GM12801 (cell line): ENCODE measurements around the gene UGT1A8.

Experiments
- TF ChIP-seq, protein P1 (sequence below): IDR thresholded peaks from one replicate; pipeline ENCODE4 v1.5.1; 2011; ENCODE audit warnings: control low read depth; ENCODE audit not compliant: insufficient read length; ENCODE audit errors: extremely low read depth

Gene UGT1A8

DNA sequence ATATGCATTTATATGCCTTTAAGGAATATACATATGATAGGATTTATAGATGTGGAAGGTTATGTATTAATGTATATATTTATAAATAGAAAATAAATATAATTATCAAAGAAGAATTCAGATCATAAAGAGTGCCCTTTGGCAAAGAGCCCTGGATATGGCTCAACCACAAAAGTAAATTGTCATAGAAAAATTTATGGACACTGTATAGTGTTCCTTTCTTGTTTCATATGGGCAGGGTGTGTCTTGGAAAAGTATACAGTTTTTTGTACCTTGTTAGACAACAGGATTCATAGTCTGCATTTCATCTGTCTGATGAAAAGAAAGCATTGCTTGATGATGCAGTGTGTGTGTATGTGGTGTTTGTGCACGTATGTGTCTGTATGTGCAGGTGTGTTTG is 67.2 kb downstream of the UGT1A8 start:
- TF ChIP-seq, protein P1, sequence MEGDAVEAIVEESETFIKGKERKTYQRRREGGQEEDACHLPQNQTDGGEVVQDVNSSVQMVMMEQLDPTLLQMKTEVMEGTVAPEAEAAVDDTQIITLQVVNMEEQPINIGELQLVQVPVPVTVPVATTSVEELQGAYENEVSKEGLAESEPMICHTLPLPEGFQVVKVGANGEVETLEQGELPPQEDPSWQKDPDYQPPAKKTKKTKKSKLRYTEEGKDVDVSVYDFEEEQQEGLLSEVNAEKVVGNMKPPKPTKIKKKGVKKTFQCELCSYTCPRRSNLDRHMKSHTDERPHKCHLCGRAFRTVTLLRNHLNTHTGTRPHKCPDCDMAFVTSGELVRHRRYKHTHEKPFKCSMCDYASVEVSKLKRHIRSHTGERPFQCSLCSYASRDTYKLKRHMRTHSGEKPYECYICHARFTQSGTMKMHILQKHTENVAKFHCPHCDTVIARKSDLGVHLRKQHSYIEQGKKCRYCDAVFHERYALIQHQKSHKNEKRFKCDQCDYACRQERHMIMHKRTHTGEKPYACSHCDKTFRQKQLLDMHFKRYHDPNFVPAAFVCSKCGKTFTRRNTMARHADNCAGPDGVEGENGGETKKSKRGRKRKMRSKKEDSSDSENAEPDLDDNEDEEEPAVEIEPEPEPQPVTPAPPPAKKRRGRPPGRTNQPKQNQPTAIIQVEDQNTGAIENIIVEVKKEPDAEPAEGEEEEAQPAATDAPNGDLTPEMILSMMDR = no peak

DNA sequence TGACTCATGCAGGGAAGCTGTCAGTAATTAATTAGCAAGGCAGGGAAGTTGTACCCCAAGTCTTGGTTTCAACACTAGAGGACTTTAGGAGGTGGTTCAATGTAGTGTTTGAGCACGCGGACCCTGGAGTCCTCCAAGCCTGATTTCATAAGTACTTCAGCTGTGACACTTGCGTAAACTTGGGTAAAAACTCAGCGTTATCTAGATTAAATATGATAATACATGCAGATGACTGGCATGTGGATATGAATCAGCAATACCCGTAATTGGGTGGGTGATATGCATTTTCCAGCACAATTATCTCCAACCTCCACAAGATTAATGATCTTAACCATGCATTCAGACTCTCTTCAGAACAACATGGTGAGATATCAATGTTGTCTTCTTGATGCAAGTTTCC is 69.5 kb downstream of the UGT1A8 start:
- TF ChIP-seq, protein P1 = no peak

- TF ChIP-seq, protein P1 = no peak
Measured at GRCh38 chr2:233688341-233688740, 70.9 kb downstream of the UGT1A8 start.

GRCh38 chr2:233689031-233689430 is 71.6 kb downstream of the UGT1A8 start:
- TF ChIP-seq, protein P1 = no peak

DNA sequence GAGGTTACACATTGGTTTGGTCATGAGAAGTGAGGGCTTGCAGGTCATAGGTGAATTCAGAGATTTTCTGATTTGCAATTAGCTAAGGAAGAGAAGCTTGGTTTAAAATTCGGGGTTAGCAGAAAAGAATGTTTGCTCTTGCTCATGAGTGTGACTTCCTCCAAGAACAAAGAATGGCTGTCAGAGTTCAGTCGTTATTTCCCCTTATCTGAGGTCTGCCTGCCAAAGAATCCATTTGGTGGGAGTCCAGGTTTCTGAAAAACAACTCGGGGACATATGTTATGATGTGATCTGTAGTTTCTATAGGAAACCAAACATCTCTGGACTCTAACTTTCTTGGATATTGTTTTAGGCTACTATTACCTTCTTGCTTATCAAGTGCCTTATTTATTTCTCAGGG is 72.1 kb downstream of the UGT1A8 start:
- TF ChIP-seq, protein P1 = no peak

DNA sequence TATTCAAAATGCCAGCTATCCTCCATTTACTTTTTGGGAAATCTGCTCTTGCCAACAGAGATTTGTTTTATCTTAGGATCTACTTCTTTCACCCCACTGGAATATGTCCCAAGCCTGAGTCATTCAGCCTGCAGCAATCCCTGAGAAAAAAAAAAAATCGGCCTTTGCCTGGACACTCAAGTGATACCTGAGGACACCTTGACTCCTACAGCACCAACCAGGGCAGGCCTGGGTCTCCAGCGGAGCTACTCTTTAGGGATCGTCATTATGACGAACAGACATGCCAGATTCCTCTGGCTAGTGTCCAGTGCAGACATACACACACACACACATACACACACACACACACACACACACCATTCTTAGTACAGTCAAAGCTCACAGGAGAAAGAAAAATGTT is 73.0 kb downstream of the UGT1A8 start:
- TF ChIP-seq, protein P1 = no peak

- TF ChIP-seq, protein P1 = no peak
Measured at GRCh38 chr2:233691443-233692433, 74.3 kb downstream of the UGT1A8 start.
